GM23248 (cell line): ENCODE measurements around the gene DAG1.

Source experiments
- EZH2 ChIP-seq: fragments of 200-600 bp; sonication (generic); IDR thresholded peaks from 2 replicates; pipeline ENCODE4 v1.6.1; 2018; ENCODE audit warnings: antibody characterized with exemption, mild to moderate bottlenecking; ENCODE audit not compliant: insufficient read depth, poor library complexity, severe bottlenecking
- EZH2phosphoT487 ChIP-seq: fragments of 200-600 bp; sonication (generic); IDR thresholded peaks from 2 replicates; pipeline ENCODE4 v1.6.1; 2018; ENCODE audit warnings: antibody characterized with exemption, moderate library complexity, mild to moderate bottlenecking, low read depth; ENCODE audit not compliant: insufficient read depth

DNA sequence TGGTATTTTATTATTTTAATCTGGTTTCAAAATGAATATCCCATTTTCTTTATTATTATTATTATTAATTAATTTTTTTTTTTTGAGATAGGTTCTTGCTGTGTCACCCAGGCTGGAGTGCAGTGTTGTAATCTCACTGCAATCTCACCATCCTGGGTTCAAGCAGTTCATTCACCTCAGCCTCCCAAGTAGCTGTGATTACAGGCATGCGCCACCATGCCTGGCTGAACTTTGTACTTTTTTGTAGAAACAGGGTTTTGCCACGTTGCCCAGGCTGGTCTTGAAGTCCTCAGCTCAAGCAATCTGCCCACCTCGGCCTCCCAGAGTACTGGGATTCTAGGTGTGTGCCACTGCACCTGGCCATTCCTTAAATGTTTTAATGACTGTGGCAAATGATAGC, 28.6 kb downstream of the DAG1 start:
- TF ChIP-seq EZH2 (no peak), EZH2phosphoT487 (no peak)
